ENCODE results near the gene JMJD8. TPM values are rescaled to one million over a fixed set of nuclear protein-coding genes. Genes with fewer than 3 reads are reported as not detected.

The JMJD8 gene
- total and polyA plus RNA-seq, 2 experiments from 2014 or later, result 48.5 to 82.5 TPM

- H2AFZ ChIP-seq, result no peak overlapping the region
- no peaks in the 10 kb centered on the region for H3K9me2 ChIP-seq (ENCODE audit: insufficient read depth)
- Mint-ChIP-seq H3K9me3 (peaks cover 4% of the 10 kb centered on the region; the same call in 1 of the 3 replicates), H3K27me3 (ENCODE audit: insufficient read depth, low read depth, poor library complexity) (peaks cover 42% of the 10 kb centered on the region), H3K4me3 (no peak overlapping the region; the same call in 2 of the 3 replicates), H3K36me3 (ENCODE audit: low read depth) (no peaks in the 10 kb centered on the region), H3K27ac (no peak overlapping the region), H3K4me1 (peaks cover 13% of the 10 kb centered on the region; the same call in 2 of the 3 replicates)
- no peak overlapping the region; the same call in 1 of the 2 replicates for H3K4me2 ChIP-seq
- H3K36me3 ChIP-seq (ENCODE audit: insufficient read depth), result no peaks in the 10 kb centered on the region
- H3K27ac ChIP-seq (ENCODE audit: low read depth), result no peak overlapping the region
- no peak overlapping the region for H3K4me3 ChIP-seq
- no peak for TF ChIP-seq EZH2 (IDR thresholded peaks at IDR 0.05; ENCODE audit: low read depth, unreplicated experiment)
- TF ChIP-seq POLR2AphosphoS5 (IDR thresholded peaks at IDR 0.05; ENCODE audit: low read depth), result no peak
- no peak for TF ChIP-seq CREB1 (CRISPR knock-in tag; IDR thresholded peaks at IDR 0.05; ENCODE audit: low read depth)
- no peak for TF ChIP-seq EZH2phosphoT487 (IDR thresholded peaks at IDR 0.05; ENCODE audit: unreplicated experiment)
- TF ChIP-seq ZNF462 (CRISPR knock-in tag; IDR thresholded peaks at IDR 0.05), result no peak
- TF ChIP-seq ETS1 (IDR thresholded peaks at IDR 0.05), result no peak
- TF ChIP-seq STAT1 (IDR thresholded peaks at IDR 0.05; ENCODE audit: unreplicated experiment), result no peak
- TF ChIP-seq NANOG (IDR thresholded peaks at IDR 0.05; ENCODE audit: borderline replicate concordance), result no peak
- TF ChIP-seq JUNB (IDR thresholded peaks at IDR 0.05; ENCODE audit: unreplicated experiment), result no peak
- no peak for TF ChIP-seq ZNF114 (CRISPR knock-in tag; IDR thresholded peaks at IDR 0.05)
- TF ChIP-seq ZNF331 (CRISPR knock-in tag; IDR thresholded peaks at IDR 0.05; ENCODE audit: low read depth), result no peak
- no peak for TF ChIP-seq CTCF (conservative IDR thresholded peaks at IDR 0.05; ENCODE audit: low read depth in 2 of 2)
- TF ChIP-seq REST (IDR thresholded peaks at IDR 0.05; ENCODE audit: unreplicated experiment), result no peak
- no peak for ATAC-seq
- H3K79me2 ChIP-seq (replicated peaks; ENCODE audit: insufficient read depth), result no peaks in the 10 kb centered on the region
- peaks cover 53% of the 10 kb centered on the region for H3K27me3 ChIP-seq (ENCODE audit: insufficient read depth)
- H3K4me1 ChIP-seq (ENCODE audit: insufficient read depth), result peaks cover 12% of the 10 kb centered on the region; the same call in 1 of the 2 replicates
- H4K20me1 ChIP-seq (replicated peaks; ENCODE audit: insufficient read depth), result no peaks in the 10 kb centered on the region
- DNase-seq (ENCODE audit: low spot score), result no peak
- H3F3A ChIP-seq (replicated peaks; ENCODE audit: low read depth), result no peaks in the 10 kb centered on the region
Observed at GRCh38 chr16:716768-717325, 32.7 kb upstream of the JMJD8 start.
